Naive thymus-derived CD8-positive, alpha-beta T cell (primary cell): Measurements from ENCODE around the gene RIT2. TPM values are rescaled to one million over a fixed set of nuclear protein-coding genes. Genes with fewer than 3 reads are reported as not detected.

Experiments used
- ATAC-seq, 2 donors: fragments of 150-1000 bp; cut with Tn5 transposase in 1 of 2; sonication (Bioruptor Pico), chemical (Tn5 transposase) in 1 of 2; 1 replicate in 1 of 2; 2 replicates in 1 of 2; pipeline ENCODE4 v1.10.0; 2021; ENCODE audit warnings: mild to moderate bottlenecking in 2 of 2, moderate library complexity in 2 of 2
- POLR2A ChIA-PET: fragments of 350-600 bp; sonication (Branson Sonifier 250); formaldehyde crosslinking; loops from one replicate; lab custom pipeline; 2021; ENCODE audit warnings: antibody characterized with exemption; lab: Charles Lee
- DNase-seq, 10 donors: peaks; one replicate each; pipeline versions ENCODE4 v3.0.0 to v3.0.0-alpha.2; 2020 to 2022
- H3K27ac Mint-ChIP-seq, 10 donors: one replicate each; pipeline ENCODE4 v1.8.0; 2020 to 2022; ENCODE audit warnings: mild to moderate bottlenecking in 10 of 10, mixed read lengths in 10 of 10, moderate library complexity in 4 of 10, inconsistent platforms in 1 of 10
- H3K27me3 Mint-ChIP-seq, 5 donors: one replicate each; pipeline ENCODE4 v1.8.0; 2021 to 2022; ENCODE audit warnings: mixed read lengths in 5 of 5
- H3K36me3 Mint-ChIP-seq, 3 donors: one replicate each; pipeline ENCODE4 v1.8.0; 2020 to 2022; ENCODE audit warnings: mixed read lengths in 3 of 3, mild to moderate bottlenecking in 2 of 3, inconsistent platforms in 1 of 3
- H3K4me1 Mint-ChIP-seq, 4 donors: one replicate each; pipeline ENCODE4 v1.8.0; 2021 to 2022; ENCODE audit warnings: mixed read lengths in 4 of 4
- H3K4me3 Mint-ChIP-seq, 10 donors: one replicate each; pipeline ENCODE4 v1.8.0; 2020 to 2022; ENCODE audit warnings: mild to moderate bottlenecking in 10 of 10, mixed read lengths in 10 of 10, moderate library complexity in 6 of 10, inconsistent platforms in 1 of 10
- H3K9me3 Mint-ChIP-seq, 9 donors: one replicate each; pipeline ENCODE4 v1.8.0; 2020 to 2022; ENCODE audit warnings: mixed read lengths in 9 of 9, mild to moderate bottlenecking in 3 of 9, inconsistent platforms in 1 of 9, moderate library complexity in 1 of 9
- polyA plus RNA-seq, 3 donors: library from polyadenylated mRNA; unstranded; fragments of 300-500 nt; fragmentation: Illumina TruSeq; gene quantifications; one replicate each; pipeline ENCODE4 v1.2.3, GENCODE V29; 2021
- total RNA-seq, 8 experiments: library from RNA in 2 of 8; stranded (reverse) in 2 of 8; gene quantifications; one replicate each; pipeline ENCODE4 v1.2.3 and lab custom pipeline; 2021 to 2026

Gene RIT2
- total and polyA plus RNA-seq, 5 experiments from 2014 or later: not detected

DNA sequence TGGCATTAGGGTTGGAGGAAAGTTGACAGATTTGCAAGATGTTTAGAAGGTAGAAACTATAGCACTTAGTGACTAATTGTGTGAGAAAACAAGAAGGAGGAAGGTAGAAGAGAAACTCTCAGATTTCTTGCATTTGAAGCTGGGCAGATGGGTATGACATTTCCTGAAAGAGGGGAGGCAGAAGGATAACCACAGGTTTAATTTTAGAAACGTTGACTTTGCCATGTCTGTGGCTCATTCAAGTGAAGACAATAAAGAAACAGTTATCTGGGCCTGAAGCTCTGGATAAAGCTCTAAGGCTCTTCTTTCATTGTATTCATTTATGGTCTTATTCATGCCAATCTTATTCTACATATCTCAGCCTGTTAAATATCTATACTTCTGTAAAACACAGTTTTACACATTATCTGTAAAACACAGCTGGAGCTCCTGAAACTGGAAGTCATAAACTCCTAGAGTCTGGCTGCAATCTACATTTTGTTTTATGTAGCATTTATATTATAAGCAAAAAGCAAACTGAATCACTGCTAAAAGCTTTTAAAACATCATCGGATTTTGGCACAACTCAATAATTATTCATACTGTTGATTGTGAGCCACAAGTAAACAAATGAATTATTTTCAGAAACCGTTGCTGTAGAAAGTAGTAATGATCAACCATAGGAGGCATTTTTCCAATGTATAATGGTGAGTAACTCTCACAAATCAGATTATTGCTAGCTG is 138.5 kb downstream of the RIT2 start:
- POLR2A ChIA-PET: no interaction called here
- Mint-ChIP-seq H3K27ac (no peak overlapping the region), H3K4me3 (no peak overlapping the region), H3K36me3 (no peaks in the 10 kb centered on the region), H3K27me3 (peaks cover 0 to 1% (median 0%) of the 10 kb centered on the region in 5 donors), H3K9me3 (peaks cover 0 to 21% (median 7%) of the 10 kb centered on the region in 9 donors), H3K4me1 (no peaks in the 10 kb centered on the region)
- no peak for ATAC-seq
- no peak for DNase-seq

DNA sequence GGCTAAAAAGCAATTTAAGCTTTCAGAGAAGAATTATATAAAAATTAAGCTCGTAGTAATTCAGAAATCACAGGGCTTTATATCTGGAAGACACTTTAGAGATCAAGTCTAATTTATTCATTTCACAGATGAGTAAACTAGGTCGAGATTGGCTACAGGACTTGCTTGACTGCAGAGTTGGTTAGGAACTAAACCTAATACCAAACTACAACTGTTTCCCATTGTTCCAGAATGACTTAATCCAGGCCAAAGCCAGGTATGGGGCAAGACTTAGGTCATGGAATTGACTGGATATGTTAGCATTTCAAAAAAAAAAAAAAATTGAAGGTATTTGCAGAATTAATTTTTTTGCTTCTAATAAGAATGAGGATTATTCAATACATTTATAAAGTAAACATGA is 146.1 kb downstream of the RIT2 start:
- Mint-ChIP-seq H3K9me3 (peaks cover 0 to 13% (median 5%) of the 10 kb centered on the region in 9 donors), H3K4me1 (peaks cover 0 to 2% (median 0%) of the 10 kb centered on the region in 4 donors), H3K27ac (no peak overlapping the region), H3K4me3 (no peak overlapping the region), H3K27me3 (no peaks in the 10 kb centered on the region), H3K36me3 (no peaks in the 10 kb centered on the region)
- ATAC-seq (no peak), DNase-seq (no peak)
- POLR2A ChIA-PET: no interaction called here

- no peak overlapping the region for H3K27ac Mint-ChIP-seq
- no peak for ATAC-seq
- no peak for DNase-seq
- H3K36me3 Mint-ChIP-seq: no peaks in the 10 kb centered on the region
- H3K4me3 Mint-ChIP-seq: no peak overlapping the region
- H3K27me3 Mint-ChIP-seq: no peaks in the 10 kb centered on the region
- peaks cover 0 to 2% (median 0%) of the 10 kb centered on the region in 4 donors for H3K4me1 Mint-ChIP-seq
- peaks cover 0 to 26% (median 4%) of the 10 kb centered on the region in 9 donors for H3K9me3 Mint-ChIP-seq
- POLR2A ChIA-PET: no interaction called here
These were observed 154.2 kb downstream of the RIT2 start for GRCh38 chr18:42961298-42961697.

DNA sequence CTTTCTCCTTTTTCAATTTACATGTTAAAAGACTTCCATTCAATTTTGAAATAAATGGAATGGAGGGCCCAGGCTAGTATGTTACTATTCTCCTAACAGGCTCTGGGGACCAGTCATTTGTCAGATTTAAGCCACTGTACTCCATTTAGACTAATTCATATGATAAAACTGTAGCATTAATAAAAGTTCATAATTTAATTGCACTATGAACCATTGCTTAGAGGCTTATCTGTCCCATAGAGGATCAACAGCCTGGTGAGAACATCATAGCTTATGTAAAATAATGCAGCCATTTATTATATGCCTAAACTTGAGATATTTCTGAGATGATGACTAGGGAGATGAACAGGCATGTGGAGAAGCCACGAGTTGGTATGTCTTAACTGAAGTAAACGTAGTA is 156.0 kb downstream of the RIT2 start:
- ATAC-seq (no peak), DNase-seq (no peak)
- POLR2A ChIA-PET: no interaction called here
- Mint-ChIP-seq H3K4me3 (no peak overlapping the region), H3K27ac (no peak overlapping the region), H3K4me1 (peaks cover 0 to 1% (median 0%) of the 10 kb centered on the region in 4 donors), H3K9me3 (peaks cover 0 to 22% (median 4%) of the 10 kb centered on the region in 9 donors), H3K27me3 (no peaks in the 10 kb centered on the region), H3K36me3 (no peaks in the 10 kb centered on the region)

DNA sequence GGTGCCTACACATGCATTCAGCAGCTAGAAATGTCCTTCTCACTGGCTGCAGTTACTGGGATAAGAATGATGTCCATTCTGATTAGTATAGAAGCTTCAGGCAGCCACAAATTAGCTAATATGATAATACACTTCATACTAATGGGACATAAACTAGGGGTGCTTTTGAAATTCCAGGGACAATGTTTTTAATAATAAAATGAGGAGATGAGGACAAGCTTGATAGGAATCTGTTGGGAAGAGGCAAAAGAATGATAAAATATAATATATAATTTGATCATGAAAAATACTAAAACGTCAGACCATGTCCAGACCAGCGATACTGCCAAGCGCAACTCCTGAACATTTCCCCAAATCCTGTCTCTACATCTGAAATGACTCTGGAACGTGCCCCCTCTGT is 157.1 kb downstream of the RIT2 start:
- Mint-ChIP-seq H3K27ac (no peak overlapping the region), H3K4me1 (no peaks in the 10 kb centered on the region), H3K9me3 (peaks cover 0 to 18% (median 2%) of the 10 kb centered on the region in 9 donors), H3K27me3 (no peaks in the 10 kb centered on the region), H3K36me3 (no peaks in the 10 kb centered on the region), H3K4me3 (no peak overlapping the region)
- DNase-seq (no peak), ATAC-seq (no peak)
- POLR2A ChIA-PET: no interaction called here

DNA sequence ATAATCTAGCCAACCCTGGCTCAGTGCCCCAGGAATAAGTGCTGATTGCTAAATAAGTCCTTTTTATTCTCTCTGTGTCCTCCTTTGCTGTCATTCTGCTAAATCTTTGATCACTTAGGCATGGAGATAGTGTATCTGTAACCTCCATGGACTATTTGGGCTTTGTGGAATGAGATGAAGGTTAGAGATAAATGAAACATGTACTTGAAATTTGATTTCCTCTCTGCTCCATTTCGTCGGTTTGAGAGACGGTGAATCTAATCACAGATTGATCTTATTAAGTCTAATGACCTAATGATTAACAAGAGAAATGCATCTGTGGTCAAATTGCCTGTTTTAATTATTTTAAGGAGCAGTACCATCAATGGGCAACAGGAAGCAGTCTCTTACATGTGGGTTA is 159.2 kb downstream of the RIT2 start:
- H3K36me3 Mint-ChIP-seq: no peaks in the 10 kb centered on the region
- H3K9me3 Mint-ChIP-seq: peaks cover 0 to 18% (median 2%) of the 10 kb centered on the region in 9 donors

GRCh38 chr18:42954887-42955286 is 160.6 kb downstream of the RIT2 start:
- H3K4me3 Mint-ChIP-seq: no peak overlapping the region
- H3K27ac Mint-ChIP-seq: no peak overlapping the region
- no peak for ATAC-seq
- H3K27me3 Mint-ChIP-seq: no peaks in the 10 kb centered on the region
- POLR2A ChIA-PET: no interaction called here
- no peak for DNase-seq
- H3K4me1 Mint-ChIP-seq: no peaks in the 10 kb centered on the region
- H3K36me3 Mint-ChIP-seq: no peaks in the 10 kb centered on the region
- H3K9me3 Mint-ChIP-seq: peaks cover 0 to 18% (median 4%) of the 10 kb centered on the region in 9 donors

More for the DNA sequence above, 159.2 kb downstream of the RIT2 start:
- Mint-ChIP-seq H3K4me1 (no peaks in the 10 kb centered on the region), H3K27me3 (no peaks in the 10 kb centered on the region), H3K27ac (no peak overlapping the region), H3K4me3 (no peak overlapping the region)
- DNase-seq (no peak), ATAC-seq (no peak)
- POLR2A ChIA-PET: no interaction called here

DNA sequence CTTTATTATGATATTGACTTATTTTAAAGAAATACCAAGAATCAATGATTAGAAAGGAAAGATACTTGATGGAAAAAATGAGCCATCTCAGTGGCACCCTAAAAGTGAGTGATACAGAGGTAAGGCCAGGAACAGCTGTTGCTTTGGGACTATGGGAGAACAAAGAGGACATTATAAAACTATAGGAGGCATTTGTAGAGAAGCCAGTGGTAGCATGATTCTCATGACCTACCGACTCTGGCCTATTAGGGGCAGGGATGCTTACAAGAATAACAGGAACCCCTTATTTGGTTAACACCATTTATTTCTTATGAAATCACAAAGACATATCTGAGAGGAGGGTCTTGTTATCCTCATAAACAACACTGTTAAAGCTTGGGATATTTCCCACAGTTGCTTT is 162.2 kb downstream of the RIT2 start:
- POLR2A ChIA-PET: no interaction called here
- no peak for ATAC-seq

GRCh38 chr18:42950732-42951131 is 164.8 kb downstream of the RIT2 start:
- no peaks in the 10 kb centered on the region for H3K4me1 Mint-ChIP-seq
- H3K36me3 Mint-ChIP-seq: no peaks in the 10 kb centered on the region
- DNase-seq (no peak), ATAC-seq (no peak)
- no peaks in the 10 kb centered on the region for H3K27me3 Mint-ChIP-seq
- H3K27ac Mint-ChIP-seq: no peak overlapping the region
- POLR2A ChIA-PET: no interaction called here
- H3K4me3 Mint-ChIP-seq: no peak overlapping the region
- peaks cover 0 to 28% (median 4%) of the 10 kb centered on the region in 9 donors for H3K9me3 Mint-ChIP-seq

More for the DNA sequence above, 162.2 kb downstream of the RIT2 start:
- Mint-ChIP-seq H3K4me3 (no peak overlapping the region), H3K36me3 (no peaks in the 10 kb centered on the region), H3K27ac (no peak overlapping the region), H3K4me1 (no peaks in the 10 kb centered on the region), H3K27me3 (no peaks in the 10 kb centered on the region), H3K9me3 (peaks cover 2 to 28% (median 6%) of the 10 kb centered on the region in 9 donors)
- DNase-seq: no peak

DNA sequence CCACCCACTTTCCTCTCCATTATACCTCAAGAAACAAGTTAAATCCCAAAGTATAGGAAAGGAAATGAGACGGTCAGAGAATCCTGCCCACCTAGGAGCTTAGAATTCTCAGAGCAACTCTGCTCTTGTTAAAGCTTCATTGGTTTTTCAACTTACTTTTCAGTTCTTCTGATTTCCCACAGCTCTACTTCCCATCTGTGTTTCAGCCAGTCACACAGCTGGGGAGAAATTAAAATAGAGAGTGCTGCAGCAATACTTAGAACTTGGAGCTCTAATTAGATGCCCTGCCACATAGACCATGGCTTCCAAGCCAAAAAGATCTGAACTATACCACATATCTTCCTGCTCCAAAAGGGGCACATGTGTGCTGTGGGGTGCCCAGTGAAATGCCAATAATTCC is 166.7 kb downstream of the RIT2 start:
- Mint-ChIP-seq H3K4me1 (no peaks in the 10 kb centered on the region), H3K4me3 (no peak overlapping the region), H3K27me3 (no peaks in the 10 kb centered on the region), H3K36me3 (peaks cover 0 to 5% (median 0%) of the 10 kb centered on the region in 3 donors), H3K27ac (no peak overlapping the region), H3K9me3 (peaks cover 0 to 18% (median 9%) of the 10 kb centered on the region in 9 donors)
- DNase-seq (no peak), ATAC-seq (no peak)
- POLR2A ChIA-PET: no interaction called here

DNA sequence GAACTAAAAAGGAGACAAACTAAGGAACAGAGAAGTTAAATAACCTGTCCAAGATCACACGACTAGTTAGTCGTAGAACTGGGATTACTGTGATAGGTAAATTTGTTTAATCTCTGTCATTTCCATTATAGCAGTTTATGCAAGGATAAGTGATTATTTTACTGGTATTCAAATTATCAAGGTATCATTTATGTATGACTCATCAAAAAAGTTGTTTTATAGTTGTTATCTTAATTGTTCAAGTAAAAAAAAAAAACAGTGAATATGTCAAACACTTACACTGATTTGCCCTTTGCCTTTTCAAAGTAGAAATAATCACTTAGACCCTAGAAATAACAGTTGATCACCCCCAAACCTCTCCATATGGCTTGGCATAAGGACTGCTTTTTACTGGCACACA is 173.6 kb downstream of the RIT2 start:
- no peaks in the 10 kb centered on the region for H3K4me1 Mint-ChIP-seq

DNA sequence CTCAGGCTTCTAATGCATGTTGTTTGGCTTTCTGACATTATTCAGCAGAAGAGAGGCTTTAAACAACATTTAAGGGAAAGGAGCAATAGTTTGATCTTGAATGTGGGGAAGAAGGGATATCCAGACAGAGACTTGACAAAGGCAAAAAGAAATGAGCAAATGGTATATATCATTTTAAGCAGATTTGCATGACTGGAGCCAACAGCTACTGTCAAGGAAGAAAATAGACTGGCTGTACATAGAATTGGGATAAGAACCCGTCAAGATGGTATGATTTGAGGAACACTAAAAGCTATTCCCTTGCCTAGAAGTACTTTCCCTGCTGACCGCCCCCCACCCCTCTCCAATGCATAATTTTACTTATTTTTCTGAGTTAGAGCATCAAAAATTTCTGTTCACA is 174.5 kb downstream of the RIT2 start:
- no peak overlapping the region for H3K4me3 Mint-ChIP-seq
- H3K36me3 Mint-ChIP-seq: peaks cover 0 to 5% (median 0%) of the 10 kb centered on the region in 3 donors
- POLR2A ChIA-PET: no interaction called here
- H3K27ac Mint-ChIP-seq: no peak overlapping the region
- no peaks in the 10 kb centered on the region for H3K27me3 Mint-ChIP-seq
- no peaks in the 10 kb centered on the region for H3K4me1 Mint-ChIP-seq
- ATAC-seq (no peak), DNase-seq (no peak)
- peaks cover 3 to 40% (median 11%) of the 10 kb centered on the region in 9 donors for H3K9me3 Mint-ChIP-seq

More for the DNA sequence above, 173.6 kb downstream of the RIT2 start:
- Mint-ChIP-seq H3K27me3 (no peaks in the 10 kb centered on the region), H3K27ac (no peak overlapping the region), H3K9me3 (peaks cover 4 to 39% (median 11%) of the 10 kb centered on the region in 9 donors), H3K4me3 (no peak overlapping the region), H3K36me3 (peaks cover 0 to 5% (median 0%) of the 10 kb centered on the region in 3 donors)
- DNase-seq: no peak
- ATAC-seq: no peak
- POLR2A ChIA-PET: no interaction called here

- no peaks in the 10 kb centered on the region for H3K36me3 Mint-ChIP-seq
- no peak overlapping the region for H3K27ac Mint-ChIP-seq
- ATAC-seq (no peak), DNase-seq (no peak)
- POLR2A ChIA-PET: no interaction called here
- H3K4me3 Mint-ChIP-seq: no peak overlapping the region
- H3K4me1 Mint-ChIP-seq: no peaks in the 10 kb centered on the region
- peaks cover 1 to 28% (median 8%) of the 10 kb centered on the region in 9 donors for H3K9me3 Mint-ChIP-seq
- no peaks in the 10 kb centered on the region for H3K27me3 Mint-ChIP-seq
These were observed 178.0 kb downstream of the RIT2 start for GRCh38 chr18:42937436-42937835.

DNA sequence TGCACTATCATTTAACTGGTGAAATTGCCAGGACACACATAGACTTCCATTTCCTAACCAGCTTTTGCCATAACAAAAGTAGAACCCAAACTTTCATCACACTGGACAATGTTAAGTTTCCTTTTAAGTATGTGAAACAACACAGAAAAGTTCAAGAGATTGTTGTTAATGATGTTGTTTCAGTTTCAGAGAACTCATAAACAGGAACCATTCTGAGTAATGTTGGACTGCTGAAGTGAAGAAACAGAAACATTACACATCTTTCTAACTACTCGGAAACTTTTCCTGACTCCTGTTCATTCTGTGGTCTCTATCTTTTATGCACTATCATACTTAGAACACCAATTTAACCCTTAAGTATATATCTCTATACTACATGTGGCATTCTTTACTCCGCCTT is 179.2 kb downstream of the RIT2 start:
- Mint-ChIP-seq H3K27me3 (no peaks in the 10 kb centered on the region), H3K4me3 (no peak overlapping the region), H3K9me3 (peaks cover 0 to 24% (median 8%) of the 10 kb centered on the region in 9 donors), H3K4me1 (no peaks in the 10 kb centered on the region), H3K36me3 (no peaks in the 10 kb centered on the region), H3K27ac (no peak overlapping the region)
- POLR2A ChIA-PET: no interaction called here
- ATAC-seq: no peak
- no peak for DNase-seq
